ENCODE data around the gene WWOX. TPM values are rescaled to one million over a fixed set of nuclear protein-coding genes. Genes with fewer than 3 reads are reported as not detected.
A peak's percentile ranks its signal among the peaks of the same experiment; 100 is the strongest.

WWOX gene
- total and polyA plus RNA-seq, 2 of the 13 experiments (the other 11 are each of a cell fraction or from before 2014, with no cell fraction given), result 9.1 to 37.4 TPM

GRCh38 chr16:78473031-78473699 is 373.7 kb downstream of the WWOX start (continued):
- TF ChIP-seq ZNF343 (CRISPR knock-in tag; IDR thresholded peaks at IDR 0.05) (no peak), CSRNP2 (CRISPR knock-in tag; conservative IDR thresholded peaks at IDR 0.05; ENCODE audit: low read depth) (no peak), PLSCR1 (CRISPR knock-in tag; IDR thresholded peaks at IDR 0.05; ENCODE audit: borderline replicate concordance) (no peak), ZNF530 (CRISPR knock-in tag; IDR thresholded peaks at IDR 0.05; ENCODE audit: low read depth) (no peak), RBM39 (IDR thresholded peaks at IDR 0.05; ENCODE audit: low read depth, low read length, poor library complexity, severe bottlenecking) (no peak), DMTF1 (CRISPR knock-in tag; IDR thresholded peaks at IDR 0.05) (no peak), ZNF770 (CRISPR knock-in tag; IDR thresholded peaks at IDR 0.05) (no peak), ZNF670 (CRISPR knock-in tag; IDR thresholded peaks at IDR 0.05; ENCODE audit: borderline replicate concordance) (0 out of 2 replicates have a peak, but pooled peaks have one; percentile 27), EEA1 (CRISPR knock-in tag; IDR thresholded peaks at IDR 0.05; ENCODE audit: borderline replicate concordance) (no peak), PTBP1 (IDR thresholded peaks at IDR 0.05; ENCODE audit: low read depth, low read length, poor library complexity, severe bottlenecking) (no peak), SNRNP70 (IDR thresholded peaks at IDR 0.05; ENCODE audit: low read depth, low read length) (no peak), ZNF780A (CRISPR knock-in tag; IDR thresholded peaks at IDR 0.05) (no peak), ZNF652 (CRISPR knock-in tag; IDR thresholded peaks at IDR 0.05; ENCODE audit: borderline replicate concordance, low read depth) (peak; percentile 88), POGZ (CRISPR knock-in tag; IDR thresholded peaks at IDR 0.05) (0 out of 2 replicates have a peak, but pooled peaks have one; percentile 24), GTF2F1 (IDR thresholded peaks at IDR 0.05; ENCODE audit: low read length) (no peak), GRHL1 (CRISPR knock-in tag; conservative IDR thresholded peaks at IDR 0.05) (no peak), HNRNPUL1 (IDR thresholded peaks at IDR 0.05; ENCODE audit: low read depth, low read length) (no peak), NR1H2 (CRISPR knock-in tag; IDR thresholded peaks at IDR 0.05; ENCODE audit: borderline replicate concordance, low read depth) (no peak), HDAC2 (CRISPR knock-in tag; IDR thresholded peaks at IDR 0.05) (no peak), ZMYM2 (CRISPR knock-in tag; IDR thresholded peaks at IDR 0.05) (0 out of 2 replicates have a peak, but pooled peaks have one; percentile 36), DNMT1 (CRISPR knock-in tag; IDR thresholded peaks at IDR 0.05) (0 out of 2 replicates have a peak, but pooled peaks have one; percentile 28)
